ENCODE data around the gene CEP85L.

- TF ChIP-seq CTCF (IDR thresholded peaks at IDR 0.05 in 8 of 11, conservative IDR thresholded peaks at IDR 0.05 in 3 of 11) = no peak
- TF ChIP-seq POLR2A (IDR thresholded peaks at IDR 0.05) = no peak
These were observed 28.0 kb upstream of the CEP85L start for GRCh38 chr6:118679327-118679901.
